ENCODE data around the gene RINL.
"Not testable (repeated sequence)": the region's sequence is repeated elsewhere in the genome, so short reads cannot be mapped to it uniquely, and the experiment has no call there.

Gene RINL

DNA sequence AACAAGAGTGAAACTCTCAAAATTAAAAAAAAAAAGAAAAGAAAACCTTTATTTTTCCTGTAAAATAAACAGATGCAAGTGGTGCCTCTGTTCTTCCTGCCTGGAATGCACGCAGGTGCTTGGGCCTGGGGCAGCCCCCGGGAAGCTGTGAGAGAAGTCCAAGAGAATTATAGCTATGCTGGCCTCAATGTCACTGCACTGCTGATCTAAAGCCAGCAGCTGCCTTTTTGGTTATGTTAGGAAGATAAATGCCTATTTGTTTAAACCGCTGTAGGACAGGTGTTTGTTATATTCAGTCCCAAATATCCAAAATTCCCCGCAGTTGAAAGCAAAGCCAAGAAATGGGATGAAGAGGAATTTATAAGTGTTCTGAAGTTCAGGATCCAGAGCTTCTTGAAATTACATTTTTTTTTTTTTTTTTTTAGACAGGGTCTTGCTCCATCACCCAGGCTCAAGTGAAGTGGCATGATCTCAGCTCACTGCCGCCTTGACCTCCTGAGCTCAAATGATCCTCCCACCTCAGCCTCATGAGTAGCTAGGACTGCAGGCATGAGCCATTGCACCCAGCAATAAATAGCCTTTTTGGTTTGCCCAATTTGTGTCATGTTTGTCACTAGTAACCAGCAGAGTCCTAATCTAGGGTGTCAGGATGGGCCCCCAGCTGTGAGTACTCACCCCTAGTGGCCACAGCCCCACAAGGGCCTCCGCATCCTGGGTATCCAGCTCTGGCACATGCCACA, 2.2 kb downstream of the RINL start:
- Histone ChIP-seq H3K27ac (no peak overlapping the region), H3K4me1 (ENCODE audit: low read depth, poor library complexity, severe bottlenecking) (peaks cover 18% of the 10 kb centered on the region)

GRCh38 chr19:38873400-38873799, 4.7 kb downstream of the RINL start:
- not testable (repeated sequence) for H2AFZ ChIP-seq (ENCODE audit: low read depth); H3K27me3 ChIP-seq (ENCODE audit: insufficient read depth, low read depth); H3K79me2 ChIP-seq (ENCODE audit: insufficient read depth, low read depth); H3K9ac ChIP-seq; H3K4me3 ChIP-seq (IDR thresholded peaks at IDR 0.05; ENCODE audit: insufficient read depth, low read depth, low read length); H3K27ac ChIP-seq; H3K4me2 ChIP-seq; H3K36me3 ChIP-seq (ENCODE audit: insufficient read depth); H4K20me1 ChIP-seq (ENCODE audit: insufficient read depth)
- H3K4me1 ChIP-seq (ENCODE audit: low read depth, poor library complexity, severe bottlenecking) = peaks cover 20% of the 10 kb centered on the region

More for the DNA sequence above, 2.2 kb downstream of the RINL start:
- Histone ChIP-seq H3K4me2 (no peak overlapping the region), H3K4me3 (IDR thresholded peaks at IDR 0.05; ENCODE audit: insufficient read depth, low read depth, low read length) (no peak overlapping the region), H3K36me3 (ENCODE audit: insufficient read depth) (no peaks in the 10 kb centered on the region), H2AFZ (ENCODE audit: low read depth) (no peak overlapping the region), H3K27me3 (ENCODE audit: insufficient read depth, low read depth) (no peaks in the 10 kb centered on the region), H4K20me1 (ENCODE audit: insufficient read depth) (no peaks in the 10 kb centered on the region), H3K9ac (no peak overlapping the region), H3K79me2 (ENCODE audit: insufficient read depth, low read depth) (no peaks in the 10 kb centered on the region)
- TF ChIP-seq, protein P1, sequence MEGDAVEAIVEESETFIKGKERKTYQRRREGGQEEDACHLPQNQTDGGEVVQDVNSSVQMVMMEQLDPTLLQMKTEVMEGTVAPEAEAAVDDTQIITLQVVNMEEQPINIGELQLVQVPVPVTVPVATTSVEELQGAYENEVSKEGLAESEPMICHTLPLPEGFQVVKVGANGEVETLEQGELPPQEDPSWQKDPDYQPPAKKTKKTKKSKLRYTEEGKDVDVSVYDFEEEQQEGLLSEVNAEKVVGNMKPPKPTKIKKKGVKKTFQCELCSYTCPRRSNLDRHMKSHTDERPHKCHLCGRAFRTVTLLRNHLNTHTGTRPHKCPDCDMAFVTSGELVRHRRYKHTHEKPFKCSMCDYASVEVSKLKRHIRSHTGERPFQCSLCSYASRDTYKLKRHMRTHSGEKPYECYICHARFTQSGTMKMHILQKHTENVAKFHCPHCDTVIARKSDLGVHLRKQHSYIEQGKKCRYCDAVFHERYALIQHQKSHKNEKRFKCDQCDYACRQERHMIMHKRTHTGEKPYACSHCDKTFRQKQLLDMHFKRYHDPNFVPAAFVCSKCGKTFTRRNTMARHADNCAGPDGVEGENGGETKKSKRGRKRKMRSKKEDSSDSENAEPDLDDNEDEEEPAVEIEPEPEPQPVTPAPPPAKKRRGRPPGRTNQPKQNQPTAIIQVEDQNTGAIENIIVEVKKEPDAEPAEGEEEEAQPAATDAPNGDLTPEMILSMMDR (conservative IDR thresholded peaks at IDR 0.05; ENCODE audit: low read depth, low read length) = no peak

GRCh38 chr19:38870612-38871011, 7.5 kb downstream of the RINL start:
- Histone ChIP-seq H3K9ac (no peak overlapping the region), H3K79me2 (ENCODE audit: insufficient read depth, low read depth) (no peaks in the 10 kb centered on the region), H3K27me3 (ENCODE audit: insufficient read depth, low read depth) (no peaks in the 10 kb centered on the region), H3K4me2 (0 out of 2 replicates have a peak overlapping the region, but pooled peaks have one; percentile 90), H2AFZ (ENCODE audit: low read depth) (no peak overlapping the region; the same call in 1 of the 2 replicates), H3K4me3 (IDR thresholded peaks at IDR 0.05; ENCODE audit: insufficient read depth, low read depth, low read length) (no peak overlapping the region), H4K20me1 (ENCODE audit: insufficient read depth) (no peaks in the 10 kb centered on the region), H3K4me1 (ENCODE audit: low read depth, poor library complexity, severe bottlenecking) (peaks cover 10% of the 10 kb centered on the region), H3K27ac (no peak overlapping the region), H3K36me3 (ENCODE audit: insufficient read depth) (no peaks in the 10 kb centered on the region)
- TF ChIP-seq, protein P1 (conservative IDR thresholded peaks at IDR 0.05; ENCODE audit: low read depth, low read length) = no peak

GRCh38 chr19:38869836-38870607, 8.1 kb downstream of the RINL start:
- H4K20me1 ChIP-seq (ENCODE audit: insufficient read depth) = no peaks in the 10 kb centered on the region
- no peaks in the 10 kb centered on the region for H3K79me2 ChIP-seq (ENCODE audit: insufficient read depth, low read depth)
- TF ChIP-seq, protein P1 (conservative IDR thresholded peaks at IDR 0.05; ENCODE audit: low read depth, low read length) = peak; percentile 88
- peak overlapping the region; percentile 90 for H3K4me2 ChIP-seq
- H3K9ac ChIP-seq = peak overlapping the region; percentile 58; the same call in 1 of the 2 replicates
- no peaks in the 10 kb centered on the region for H3K36me3 ChIP-seq (ENCODE audit: insufficient read depth)
- no peaks in the 10 kb centered on the region for H3K27me3 ChIP-seq (ENCODE audit: insufficient read depth, low read depth)
- peak overlapping the region; percentile 39; the same call in 1 of the 2 replicates for H3K27ac ChIP-seq
- H3K4me1 ChIP-seq (ENCODE audit: low read depth, poor library complexity, severe bottlenecking) = peaks cover 10% of the 10 kb centered on the region
- H2AFZ ChIP-seq (ENCODE audit: low read depth) = peak overlapping the region; percentile 86
- no peak overlapping the region for H3K4me3 ChIP-seq (IDR thresholded peaks at IDR 0.05; ENCODE audit: insufficient read depth, low read depth, low read length)
